Left ventricle myocardium superior (tissue), 1 donor: ENCODE measurements around the gene RNF141. TPM values are rescaled to one million over a fixed set of nuclear protein-coding genes. Genes with fewer than 3 reads are reported as not detected.

Experiments
- ATAC-seq: fragments of 200-7000 bp; cut with Tn5 transposase; one replicate; pipeline ENCODE4 v1.9.1; 2020; ENCODE audit warnings: mild to moderate bottlenecking, moderate library complexity
- DNase-seq: peaks from one replicate; pipeline ENCODE4 v3.0.0-alpha.2; 2020
- intact Hi-C: fragments of 100-400 bp; cut with micrococcal nuclease; formaldehyde crosslinking; loops from one replicate; pipeline ENCODE4 v1.11.0; 2022
- total RNA-seq: library from RNA; stranded (reverse); fragmentation: NEBNext Ultra II Directional; extraction: Animal tissue kit (Norgen Biotek cat#: 25700); gene quantifications from one replicate; pipeline ENCODE4 v1.2.1, GENCODE V29; 2021
- donor health status: DM: no; HTN: yes; CAD: no; lungs with severe emphysema.

RNF141 gene
- total RNA-seq, 1 donor from 2014 or later, result 34.1 TPM

GRCh38 chr11:10502065-10502680, 38.8 kb downstream of the RNF141 start:
- intact Hi-C loops, result no loop called here
- no peak for DNase-seq
- ATAC-seq, result no peak

GRCh38 chr11:10500757-10501684, 40.0 kb downstream of the RNF141 start:
- intact Hi-C loops, result no loop called here

GRCh38 chr11:10499874-10500601, 40.9 kb downstream of the RNF141 start:
- ATAC-seq, result no peak
- intact Hi-C loops, result no loop called here
- no peak for DNase-seq

More at GRCh38 chr11:10500757-10501684, 40.0 kb downstream of the RNF141 start:
- ATAC-seq (no peak), DNase-seq (no peak)

GRCh38 chr11:10499452-10499851, 41.5 kb downstream of the RNF141 start:
- intact Hi-C loops, result no loop called here
- ATAC-seq, result no peak
- DNase-seq, result no peak

GRCh38 chr11:10498426-10499250, 42.3 kb downstream of the RNF141 start:
- DNase-seq (no peak), ATAC-seq (no peak)
- intact Hi-C loops, result no loop called here

GRCh38 chr11:10498022-10498400, 43.0 kb downstream of the RNF141 start:
- no peak for DNase-seq
- intact Hi-C loops, result no loop called here
- no peak for ATAC-seq

GRCh38 chr11:10497371-10498021, 43.5 kb downstream of the RNF141 start:
- intact Hi-C loops, result no loop called here
- ATAC-seq, result no peak
- DNase-seq, result no peak

- ATAC-seq (no peak), DNase-seq (no peak)
- intact Hi-C loops, result no loop called here
Measured at GRCh38 chr11:10496296-10496936, 44.6 kb downstream of the RNF141 start.

GRCh38 chr11:10495464-10495786, 45.6 kb downstream of the RNF141 start:
- DNase-seq (no peak), ATAC-seq (no peak)
- intact Hi-C loops, result no loop called here

GRCh38 chr11:10494636-10495463, 46.1 kb downstream of the RNF141 start:
- no peak for ATAC-seq
- intact Hi-C loops, result no loop called here
- no peak for DNase-seq

GRCh38 chr11:10493041-10493663, 47.8 kb downstream of the RNF141 start:
- DNase-seq (no peak), ATAC-seq (no peak)
- intact Hi-C loops, result no loop called here

GRCh38 chr11:10492084-10492483, 48.9 kb downstream of the RNF141 start:
- intact Hi-C loops, result no loop called here
- no peak for ATAC-seq
- no peak for DNase-seq

- intact Hi-C loops, result no loop called here
- DNase-seq (peak; percentile 66), ATAC-seq (peak; percentile 91)
Measured at GRCh38 chr11:10490398-10491241, 50.4 kb downstream of the RNF141 start.

- intact Hi-C loops, result no loop called here
- DNase-seq, result no peak
Measured at GRCh38 chr11:10490032-10490397, 51.0 kb downstream of the RNF141 start.

GRCh38 chr11:10488934-10489691, 51.9 kb downstream of the RNF141 start:
- no peak for DNase-seq
- intact Hi-C loops, result no loop called here
- no peak for ATAC-seq

More at GRCh38 chr11:10490032-10490397, 51.0 kb downstream of the RNF141 start:
- ATAC-seq, result no peak
